ENCODE data around the gene NFIA.

NFIA gene

GRCh38 chr1:61397935-61398334, 315.6 kb downstream of the NFIA start:
- H3K36me3 ChIP-seq (ENCODE audit: control insufficient read depth, insufficient read depth, low read length), result no peaks in the 10 kb centered on the region
- H3K27me3 ChIP-seq (ENCODE audit: control insufficient read depth, insufficient read depth, low read length), result no peaks in the 10 kb centered on the region
- no peak overlapping the region for H3K27ac ChIP-seq
- H3K79me2 ChIP-seq, result no peaks in the 10 kb centered on the region
- no peaks in the 10 kb centered on the region for H3K9me3 ChIP-seq (ENCODE audit: control insufficient read depth, low read length)
- H3K4me3 ChIP-seq (ENCODE audit: low read depth, low read length), result no peak overlapping the region
- H2AFZ ChIP-seq, result no peak overlapping the region
- H3K9ac ChIP-seq, result no peak overlapping the region
- no peak overlapping the region for H3K4me2 ChIP-seq (ENCODE audit: low read length)
- TF ChIP-seq CTCF (IDR thresholded peaks at IDR 0.05), result no peak
- peaks cover 2% of the 10 kb centered on the region for H3K4me1 ChIP-seq

GRCh38 chr1:61399199-61399598, 316.8 kb downstream of the NFIA start:
- TF ChIP-seq CTCF (IDR thresholded peaks at IDR 0.05), result no peak
- Histone ChIP-seq H2AFZ (no peak overlapping the region), H3K79me2 (no peaks in the 10 kb centered on the region), H3K27me3 (ENCODE audit: control insufficient read depth, insufficient read depth, low read length) (no peaks in the 10 kb centered on the region), H3K36me3 (ENCODE audit: control insufficient read depth, insufficient read depth, low read length) (no peaks in the 10 kb centered on the region), H3K4me2 (ENCODE audit: low read length) (no peak overlapping the region), H3K4me1 (peaks cover 2% of the 10 kb centered on the region), H3K9ac (no peak overlapping the region), H3K4me3 (ENCODE audit: low read depth, low read length) (no peak overlapping the region), H3K9me3 (ENCODE audit: control insufficient read depth, low read length) (no peaks in the 10 kb centered on the region), H3K27ac (no peak overlapping the region)

- Histone ChIP-seq H3K9ac (no peak overlapping the region), H3K4me1 (peaks cover 2% of the 10 kb centered on the region), H3K4me3 (ENCODE audit: low read depth, low read length) (no peak overlapping the region), H3K36me3 (ENCODE audit: control insufficient read depth, insufficient read depth, low read length) (no peaks in the 10 kb centered on the region), H3K79me2 (no peaks in the 10 kb centered on the region), H3K4me2 (ENCODE audit: low read length) (no peak overlapping the region), H3K27me3 (ENCODE audit: control insufficient read depth, insufficient read depth, low read length) (no peaks in the 10 kb centered on the region), H2AFZ (no peak overlapping the region), H3K27ac (no peak overlapping the region), H3K9me3 (ENCODE audit: control insufficient read depth, low read length) (no peaks in the 10 kb centered on the region)
- no peak for TF ChIP-seq CTCF (IDR thresholded peaks at IDR 0.05)
These were observed 317.9 kb downstream of the NFIA start for GRCh38 chr1:61400131-61400770.

GRCh38 chr1:61400997-61401396, 318.6 kb downstream of the NFIA start:
- peaks cover 2% of the 10 kb centered on the region for H3K4me1 ChIP-seq
- no peak overlapping the region for H3K4me2 ChIP-seq (ENCODE audit: low read length)
- H3K9me3 ChIP-seq (ENCODE audit: control insufficient read depth, low read length), result no peaks in the 10 kb centered on the region
- no peak for TF ChIP-seq CTCF (IDR thresholded peaks at IDR 0.05)
- no peaks in the 10 kb centered on the region for H3K79me2 ChIP-seq
- H3K27ac ChIP-seq, result no peak overlapping the region
- H3K36me3 ChIP-seq (ENCODE audit: control insufficient read depth, insufficient read depth, low read length), result no peaks in the 10 kb centered on the region
- no peak overlapping the region for H3K9ac ChIP-seq
- no peak overlapping the region for H3K4me3 ChIP-seq (ENCODE audit: low read depth, low read length)
- H2AFZ ChIP-seq, result no peak overlapping the region
- no peaks in the 10 kb centered on the region for H3K27me3 ChIP-seq (ENCODE audit: control insufficient read depth, insufficient read depth, low read length)

All from parathyroid adenoma (tissue), 2 donors.